IPS-NIHi7 (cell line): ENCODE measurements around the gene CAMSAP2.

Source experiments
- DNase-seq: peaks from one replicate; pipeline ENCODE4 v3.0.0; 2012; ENCODE audit warnings: mixed read lengths; ENCODE audit errors: extremely low spot score

The CAMSAP2 gene

DNA sequence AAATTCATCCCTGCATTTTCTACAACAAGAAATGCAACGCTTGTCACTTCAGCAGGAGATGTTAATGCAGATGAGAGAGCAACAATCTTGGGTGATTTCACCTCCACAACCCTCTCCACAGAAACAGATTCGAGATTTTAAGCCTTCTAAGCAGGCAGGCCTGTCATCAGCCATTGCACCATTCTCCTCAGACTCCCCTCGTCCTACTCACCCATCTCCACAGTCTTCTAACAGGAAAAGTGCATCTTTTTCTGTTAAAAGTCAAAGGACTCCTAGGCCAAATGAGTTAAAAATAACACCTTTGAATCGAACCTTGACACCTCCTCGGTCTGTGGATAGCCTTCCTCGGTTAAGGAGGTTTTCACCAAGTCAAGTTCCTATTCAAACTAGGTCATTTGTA is 110.7 kb downstream of the CAMSAP2 start:
- no peak for DNase-seq

DNA sequence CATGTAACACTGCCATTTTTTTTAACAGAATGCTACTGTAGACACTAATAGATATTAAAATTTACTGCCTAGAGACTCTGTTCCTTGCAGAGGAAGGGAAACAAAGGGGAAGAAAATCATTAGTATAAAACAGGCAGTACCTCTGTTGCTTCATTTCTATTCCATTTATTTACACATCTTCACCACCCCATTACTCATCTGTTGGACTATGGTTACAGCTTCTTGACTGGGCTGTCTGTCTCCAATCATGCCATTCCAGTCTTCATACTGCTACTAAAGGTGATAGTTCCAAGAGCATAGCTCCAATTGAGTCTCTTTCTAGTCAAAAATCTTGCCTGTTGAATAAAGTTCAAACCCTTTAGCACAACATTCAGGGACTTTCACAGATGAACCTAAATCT is 111.9 kb downstream of the CAMSAP2 start:
- no peak for DNase-seq

DNA sequence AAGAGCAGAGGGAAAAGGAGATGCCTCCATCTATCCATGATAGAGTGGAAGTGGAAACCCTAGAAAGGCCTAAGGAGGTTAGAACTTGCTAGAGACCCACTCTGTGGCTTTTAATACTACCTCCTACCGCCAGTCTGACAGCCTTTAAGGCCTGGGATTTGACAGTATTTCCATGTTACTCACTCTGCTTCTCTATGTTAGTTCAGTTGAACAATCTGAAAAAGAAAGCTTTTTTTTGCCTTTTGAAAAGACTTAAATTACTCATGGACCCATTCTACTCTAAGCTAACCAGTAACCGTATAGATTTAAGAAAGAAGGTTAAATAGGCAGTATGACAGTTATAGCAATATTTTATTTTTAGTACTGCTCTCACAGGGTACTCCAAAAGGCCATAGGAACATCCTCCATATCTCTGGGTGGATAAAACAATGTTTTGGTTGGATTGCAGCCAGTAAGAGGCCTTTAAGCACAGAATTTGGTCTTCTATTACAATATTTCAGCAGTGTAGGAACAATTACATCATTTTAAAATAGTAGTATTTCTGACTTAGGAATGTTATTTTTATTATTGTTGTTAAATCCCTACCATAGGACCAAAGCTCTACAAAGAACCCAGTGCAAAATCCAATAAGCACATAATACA is 118.1 kb downstream of the CAMSAP2 start:
- DNase-seq, result no peak

DNA sequence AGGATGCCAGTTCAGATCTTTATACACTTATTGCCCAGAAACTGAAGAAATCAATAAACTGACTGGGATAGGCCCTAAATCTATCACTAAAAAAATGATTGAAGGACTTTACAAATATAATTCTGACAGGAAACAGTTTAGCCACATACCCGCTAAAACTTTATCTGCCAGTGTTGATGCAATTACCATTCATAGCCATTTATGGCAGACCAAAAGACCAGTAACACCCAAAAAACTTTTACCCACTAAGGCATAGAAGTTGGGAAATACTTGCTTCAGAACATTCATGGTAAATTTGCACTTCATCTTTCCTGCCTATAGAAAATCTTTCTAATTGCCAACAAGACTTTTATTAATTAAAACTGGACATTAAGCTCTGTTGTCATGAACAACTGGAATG is 119.1 kb downstream of the CAMSAP2 start:
- no peak for DNase-seq

DNA sequence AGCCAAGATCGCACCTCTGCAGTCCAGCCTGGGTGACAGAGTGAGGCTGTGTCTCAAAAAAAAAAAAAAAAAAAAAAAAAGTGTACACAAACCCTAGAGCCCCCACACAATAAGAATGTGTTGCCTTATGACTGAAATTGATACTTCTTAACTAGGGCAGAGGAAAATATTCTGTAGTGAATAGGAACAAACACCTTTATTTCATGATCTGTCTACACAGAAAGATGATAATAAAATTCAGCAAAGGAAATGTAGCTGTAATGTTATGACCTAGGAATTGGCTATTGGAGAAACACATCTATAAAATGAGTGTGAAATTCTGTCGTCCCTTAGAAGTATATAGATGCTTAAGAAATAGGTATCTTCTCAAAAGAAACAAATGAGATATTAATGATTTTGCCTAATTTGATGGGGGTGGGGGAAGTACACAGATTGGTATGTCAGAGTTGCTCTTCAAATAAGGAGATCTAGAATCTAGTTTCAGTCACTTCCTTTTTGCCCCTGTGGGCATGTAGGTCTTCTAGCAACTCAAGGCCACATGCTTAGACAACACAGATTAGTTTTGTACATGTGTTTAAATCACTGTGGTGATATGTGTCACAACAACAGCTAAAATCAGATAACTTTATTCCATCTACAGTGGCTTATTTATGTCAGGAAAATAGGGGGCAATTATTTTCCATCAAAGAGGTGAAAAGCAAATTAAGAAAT is 123.4 kb downstream of the CAMSAP2 start:
- DNase-seq, result no peak

DNA sequence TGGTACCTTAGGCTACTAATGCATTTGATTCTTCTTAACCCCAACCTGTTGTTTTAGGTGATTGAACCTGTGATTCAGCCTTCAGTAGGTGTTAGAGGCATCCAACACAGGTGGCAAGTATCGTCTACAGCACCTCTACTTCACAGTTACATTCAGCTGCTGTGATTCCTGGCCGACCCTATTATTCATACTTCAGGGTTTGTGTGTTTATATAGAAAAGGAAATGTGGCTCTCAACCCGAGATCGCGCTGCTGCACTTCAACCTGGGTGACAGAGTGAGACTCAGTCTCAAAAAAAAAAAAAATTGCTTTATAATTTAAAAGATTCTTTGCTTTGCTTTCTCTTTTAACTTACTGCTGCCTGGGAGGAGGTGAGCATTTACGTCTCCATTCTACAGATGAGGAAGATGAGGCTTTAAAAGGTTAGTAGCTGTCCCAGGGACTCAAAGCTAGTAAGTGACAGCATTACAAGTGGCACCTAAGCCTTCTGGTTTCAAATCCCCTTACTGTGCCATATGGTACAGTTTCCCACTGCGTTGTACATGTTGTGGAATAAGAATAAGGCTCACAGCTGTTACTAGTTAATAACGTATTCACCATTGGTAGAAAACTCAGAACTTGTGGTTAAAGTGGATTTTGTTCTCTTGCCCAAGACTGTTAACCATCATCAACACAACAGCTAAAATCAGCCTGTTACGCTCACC is 124.2 kb downstream of the CAMSAP2 start:
- no peak for DNase-seq

DNA sequence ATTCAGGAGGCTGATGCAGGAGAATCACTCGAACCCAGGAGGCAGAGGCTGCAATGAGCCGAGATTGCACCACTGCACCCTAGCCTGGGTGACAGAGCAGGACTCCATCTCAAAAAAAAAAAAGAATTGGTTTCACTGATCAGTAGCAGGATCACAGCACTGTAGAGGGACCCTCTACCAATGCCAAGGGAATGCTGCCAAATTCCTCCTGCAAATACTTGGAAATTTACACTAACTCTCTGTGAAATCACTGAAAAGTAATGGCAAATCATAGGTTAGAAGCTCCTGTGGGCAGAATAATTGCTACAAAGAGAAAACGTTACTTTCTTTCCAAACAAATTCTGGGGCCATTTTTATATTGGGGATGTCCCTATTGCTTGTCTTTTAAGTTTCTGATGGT is 127.4 kb downstream of the CAMSAP2 start:
- DNase-seq, result no peak

DNA sequence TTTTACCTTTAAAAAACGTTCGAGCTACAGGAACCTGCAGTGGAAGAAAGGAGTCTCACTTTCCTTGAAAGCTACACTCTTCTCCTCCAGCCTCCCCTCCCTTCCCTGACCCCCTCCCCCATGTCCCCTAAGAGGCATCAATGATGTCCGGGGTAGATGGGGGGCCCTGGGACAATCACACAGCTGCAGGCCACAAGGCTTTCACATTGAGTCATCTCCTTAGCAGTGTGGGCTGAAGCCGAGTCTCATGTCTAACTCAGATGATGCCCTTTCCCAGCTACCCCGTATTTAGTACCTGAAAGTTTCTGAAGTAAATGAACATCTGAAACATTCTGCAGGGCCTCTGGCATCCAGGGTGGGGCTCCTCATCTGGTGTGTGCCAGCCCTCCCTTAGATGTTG is 127.8 kb downstream of the CAMSAP2 start:
- no peak for DNase-seq

DNA sequence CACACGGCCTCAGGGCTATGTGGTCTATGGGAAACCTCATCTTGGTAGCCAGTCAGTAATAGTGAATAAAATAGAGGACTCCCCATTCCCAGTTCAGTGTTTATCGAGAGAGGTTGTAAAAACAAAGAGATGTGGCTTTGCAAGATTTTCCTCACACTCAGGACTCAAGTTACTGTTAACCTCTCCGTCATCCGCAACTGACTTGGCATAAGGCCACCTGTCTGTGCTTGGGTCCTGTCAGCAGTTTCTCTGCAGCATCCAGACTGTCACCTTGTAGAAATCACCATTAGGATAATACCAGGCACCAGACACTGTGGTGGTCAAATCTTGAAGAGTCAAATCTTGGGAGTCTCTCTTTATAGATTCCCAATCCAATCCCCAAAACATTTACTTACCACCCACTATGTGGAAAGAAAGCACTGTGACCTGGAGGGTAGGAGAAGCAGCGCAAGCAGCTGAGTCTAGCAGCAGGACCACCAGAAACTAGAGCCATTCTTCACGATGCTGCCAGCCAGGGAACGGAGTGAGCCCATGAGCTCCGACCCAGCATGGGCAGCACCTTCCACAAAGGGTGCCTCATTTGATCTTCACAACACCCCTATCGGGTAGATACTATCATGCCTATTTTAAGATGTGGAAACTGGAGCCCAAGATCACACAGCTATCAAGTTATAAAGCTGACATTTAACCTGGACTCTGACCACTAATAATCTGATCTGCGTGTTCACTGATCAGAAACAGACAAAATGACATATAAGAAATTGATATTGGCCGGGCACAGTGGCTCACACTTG is 128.5 kb downstream of the CAMSAP2 start:
- no peak for DNase-seq

DNA sequence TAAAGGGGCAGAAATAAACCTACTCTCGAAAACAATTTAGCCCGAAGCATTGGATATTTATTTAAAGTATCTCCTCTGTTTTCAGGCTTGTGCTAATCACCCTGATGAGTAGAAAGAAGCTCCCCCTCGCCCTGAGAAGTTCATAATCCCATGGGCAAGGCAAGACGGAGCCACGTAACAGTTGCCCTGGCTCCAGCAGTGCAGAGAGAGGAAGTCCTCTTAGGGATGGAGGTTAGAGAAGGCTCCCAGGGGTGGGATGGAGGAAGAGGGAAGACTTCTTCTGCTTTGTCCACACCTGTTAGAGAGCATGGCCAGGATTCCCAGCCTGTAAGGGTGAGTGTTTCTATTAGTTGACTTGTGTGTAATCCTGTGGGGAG is 130.7 kb downstream of the CAMSAP2 start:
- no peak for DNase-seq

DNA sequence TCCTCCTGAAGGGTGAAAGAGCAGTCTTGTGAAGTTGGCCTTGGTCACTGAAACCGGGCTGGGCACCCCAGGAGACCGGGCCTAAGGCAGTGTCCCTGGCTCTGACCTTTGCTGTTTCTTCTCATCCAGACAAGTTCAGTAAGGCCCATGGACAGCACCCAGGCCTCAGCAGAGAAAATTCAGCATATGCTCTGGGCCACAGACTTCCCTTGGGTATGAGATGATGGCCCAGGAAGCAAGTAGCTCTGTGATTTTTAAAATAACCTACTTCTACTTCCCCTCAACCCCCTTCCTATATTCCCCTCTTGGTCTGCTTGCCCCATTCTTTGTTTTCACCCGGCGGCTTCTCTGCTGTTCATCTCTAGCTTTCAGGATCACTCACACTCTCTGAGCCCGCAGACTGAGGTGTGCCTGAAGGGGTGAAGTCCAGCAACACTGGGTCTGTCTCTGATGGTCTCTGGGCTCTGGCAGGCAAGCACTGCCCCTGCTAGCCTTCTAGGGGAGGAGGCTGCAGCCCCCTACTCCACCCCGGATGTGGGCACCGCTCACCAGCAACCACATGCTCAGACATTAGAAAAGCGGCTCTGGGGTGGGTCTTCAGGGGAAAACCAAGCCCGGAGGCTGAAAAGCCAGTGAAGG is 131.2 kb downstream of the CAMSAP2 start:
- DNase-seq, result no peak

DNA sequence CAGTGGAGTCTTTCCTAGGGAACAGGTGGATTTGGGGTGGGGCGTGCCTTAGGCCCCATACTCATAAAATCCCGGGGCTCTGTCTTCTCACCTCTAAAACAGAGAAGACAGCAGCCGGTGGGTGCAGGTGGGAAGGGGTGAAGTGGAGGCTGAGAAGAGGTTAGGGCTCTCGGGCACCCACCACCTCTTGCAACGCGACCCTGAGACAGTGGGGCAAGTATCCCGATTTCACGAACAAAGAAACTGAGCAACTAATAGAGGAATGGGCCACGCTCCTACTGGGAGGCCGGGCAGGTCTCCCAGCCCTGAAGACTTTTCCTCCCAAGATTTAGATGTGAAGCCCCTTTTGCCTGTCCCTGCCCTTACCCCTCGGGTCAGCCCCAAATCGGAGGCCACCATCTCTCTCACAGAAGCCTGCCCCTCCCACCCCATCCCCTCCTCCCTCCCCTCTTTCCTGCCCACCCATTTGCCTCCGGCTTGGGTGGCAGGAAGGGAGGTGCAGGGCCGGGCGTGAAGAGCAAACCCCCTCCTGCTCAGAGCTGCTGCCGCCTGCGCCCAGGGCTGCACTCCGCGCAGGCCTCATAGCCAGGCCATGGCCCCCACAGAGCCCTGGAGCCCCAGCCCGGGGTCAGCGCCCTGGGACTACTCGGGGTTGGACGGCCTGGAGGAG is 133.9 kb downstream of the CAMSAP2 start, which contains the start of gene GPR25:
Gene GPR25 (plus strand): TSS at position 536 of the 670 bp plus-strand sequence. CDS start 57 bp downstream, at position 593.
- DNase-seq, result no peak

DNA sequence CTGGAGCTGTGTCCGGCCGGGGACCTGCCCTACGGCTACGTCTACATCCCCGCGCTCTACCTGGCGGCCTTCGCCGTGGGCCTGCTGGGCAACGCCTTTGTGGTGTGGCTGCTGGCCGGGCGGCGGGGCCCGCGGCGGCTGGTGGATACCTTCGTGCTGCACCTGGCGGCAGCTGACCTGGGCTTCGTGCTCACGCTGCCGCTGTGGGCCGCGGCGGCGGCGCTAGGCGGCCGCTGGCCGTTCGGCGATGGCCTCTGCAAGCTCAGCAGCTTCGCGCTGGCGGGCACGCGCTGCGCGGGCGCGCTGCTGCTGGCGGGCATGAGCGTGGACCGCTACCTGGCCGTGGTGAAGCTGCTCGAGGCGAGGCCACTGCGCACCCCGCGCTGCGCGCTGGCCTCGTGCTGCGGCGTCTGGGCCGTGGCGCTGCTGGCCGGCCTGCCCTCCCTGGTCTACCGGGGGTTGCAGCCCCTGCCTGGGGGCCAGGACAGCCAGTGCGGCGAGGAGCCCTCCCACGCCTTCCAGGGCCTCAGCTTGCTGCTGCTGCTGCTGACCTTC is 134.5 kb downstream of the CAMSAP2 start:
- no peak for DNase-seq

DNA sequence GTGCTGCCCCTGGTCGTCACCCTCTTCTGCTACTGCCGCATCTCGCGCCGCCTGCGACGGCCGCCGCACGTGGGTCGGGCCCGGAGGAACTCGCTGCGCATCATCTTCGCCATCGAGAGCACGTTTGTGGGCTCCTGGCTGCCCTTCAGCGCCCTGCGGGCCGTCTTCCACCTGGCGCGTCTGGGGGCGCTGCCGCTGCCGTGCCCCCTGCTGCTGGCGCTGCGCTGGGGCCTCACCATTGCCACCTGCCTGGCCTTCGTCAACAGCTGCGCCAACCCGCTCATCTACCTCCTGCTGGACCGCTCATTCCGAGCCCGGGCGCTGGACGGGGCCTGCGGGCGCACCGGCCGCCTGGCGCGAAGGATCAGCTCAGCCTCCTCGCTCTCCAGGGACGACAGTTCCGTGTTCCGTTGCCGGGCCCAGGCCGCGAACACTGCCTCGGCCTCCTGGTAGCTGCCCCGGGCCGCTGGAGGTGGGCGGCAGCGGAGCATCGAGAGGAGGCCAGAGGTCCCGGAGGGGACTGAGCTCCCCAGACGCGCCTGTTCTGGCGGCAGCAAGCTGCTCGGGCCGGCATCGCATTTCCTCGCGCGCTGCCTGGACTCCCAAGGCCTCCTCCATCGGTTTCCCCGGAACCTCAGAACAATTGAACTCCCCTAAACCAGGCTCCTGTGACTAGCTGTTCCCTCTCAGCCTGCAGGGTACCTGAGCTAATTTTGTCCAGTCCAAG is 135.1 kb downstream of the CAMSAP2 start:
- no peak for DNase-seq

DNA sequence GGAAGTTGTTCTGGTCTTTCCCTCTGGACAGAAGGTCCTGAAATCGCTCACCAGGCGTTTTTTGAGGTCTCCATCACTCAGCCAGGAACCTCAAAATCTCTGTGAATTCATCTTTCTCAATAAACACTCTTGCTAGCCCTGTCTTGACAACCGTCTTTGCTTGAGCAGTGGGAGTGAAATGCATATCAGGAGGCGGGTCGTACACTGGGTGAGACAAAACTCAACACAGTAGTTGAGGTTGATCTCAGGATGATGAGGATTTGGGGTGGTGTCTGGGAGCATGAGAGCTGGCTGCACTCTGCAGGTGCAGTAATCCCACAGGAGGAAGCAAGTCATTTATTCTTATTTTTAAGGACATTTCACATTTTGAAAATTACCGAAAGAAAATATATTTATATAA is 136.0 kb downstream of the CAMSAP2 start:
- no peak for DNase-seq

DNA sequence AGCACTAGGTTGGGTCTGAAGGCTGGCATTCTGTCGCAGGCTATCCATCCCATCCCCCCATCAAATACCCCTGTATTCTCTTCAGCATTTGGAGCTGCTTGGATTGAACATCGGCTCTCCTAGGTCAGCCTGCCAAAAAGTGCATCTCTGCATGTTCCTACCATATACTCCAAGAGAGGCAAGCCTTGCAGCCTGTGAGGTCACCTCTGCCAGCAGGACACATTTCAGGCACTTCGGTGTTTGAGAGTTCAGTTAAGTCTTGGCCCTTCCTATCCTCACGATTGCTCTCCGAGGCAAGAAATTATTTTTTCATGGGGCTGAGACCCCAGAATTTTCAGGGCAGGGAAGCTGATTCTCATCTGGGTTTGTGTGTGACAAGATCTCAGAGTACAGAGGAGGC is 136.7 kb downstream of the CAMSAP2 start:
- no peak for DNase-seq

DNA sequence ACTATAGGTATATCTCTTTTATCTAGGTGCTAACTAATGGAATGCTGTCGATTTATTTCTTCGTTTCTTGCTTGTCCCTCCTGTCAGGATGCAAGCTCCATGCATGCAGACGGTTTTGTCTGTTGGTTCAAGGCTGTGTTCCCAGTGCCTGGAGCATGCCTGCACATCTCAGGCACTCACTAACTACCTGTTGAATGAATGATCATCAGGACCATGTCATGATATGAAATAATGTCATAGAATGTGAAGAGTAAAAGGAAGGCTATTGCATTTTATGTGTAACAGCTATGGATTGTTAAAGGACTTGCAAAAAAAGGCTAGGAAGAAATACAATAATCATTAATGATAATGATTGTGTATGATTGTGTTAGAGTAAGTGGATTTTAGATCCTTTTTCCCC is 138.3 kb downstream of the CAMSAP2 start:
- no peak for DNase-seq

DNA sequence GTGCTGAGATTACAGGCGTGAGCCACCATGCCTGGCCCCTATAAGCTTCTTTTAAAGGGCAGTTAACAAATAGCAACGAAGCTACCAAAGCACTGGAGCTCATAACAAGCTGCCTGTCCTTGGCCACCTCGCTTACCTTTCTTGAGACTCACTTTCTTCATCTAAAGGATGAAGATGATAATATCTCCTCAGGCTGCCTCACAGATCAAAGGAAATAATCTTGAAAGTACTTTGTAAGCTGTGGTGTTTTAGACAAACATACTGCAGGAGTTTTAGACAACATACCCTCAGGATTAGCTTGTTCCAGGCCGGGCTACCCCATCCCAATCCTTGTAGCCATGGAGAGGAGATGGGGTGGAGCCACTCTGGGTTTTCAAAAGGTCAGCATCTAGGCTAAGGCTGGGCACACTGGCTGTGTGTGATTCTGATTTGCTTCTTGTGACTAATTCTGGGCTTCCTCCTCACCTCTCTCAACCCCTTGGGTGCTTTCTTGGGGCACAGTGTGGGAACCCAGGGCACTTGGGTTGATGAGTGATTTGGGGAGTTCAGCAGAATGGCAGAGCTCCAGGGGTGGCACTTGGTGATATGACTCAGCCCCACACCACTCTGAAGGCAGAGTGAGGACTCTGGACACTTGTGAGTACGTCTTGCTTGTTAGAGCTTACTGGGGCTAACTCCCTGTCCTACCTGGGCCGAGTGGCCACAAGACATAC is 139.3 kb downstream of the CAMSAP2 start:
- DNase-seq, result no peak

DNA sequence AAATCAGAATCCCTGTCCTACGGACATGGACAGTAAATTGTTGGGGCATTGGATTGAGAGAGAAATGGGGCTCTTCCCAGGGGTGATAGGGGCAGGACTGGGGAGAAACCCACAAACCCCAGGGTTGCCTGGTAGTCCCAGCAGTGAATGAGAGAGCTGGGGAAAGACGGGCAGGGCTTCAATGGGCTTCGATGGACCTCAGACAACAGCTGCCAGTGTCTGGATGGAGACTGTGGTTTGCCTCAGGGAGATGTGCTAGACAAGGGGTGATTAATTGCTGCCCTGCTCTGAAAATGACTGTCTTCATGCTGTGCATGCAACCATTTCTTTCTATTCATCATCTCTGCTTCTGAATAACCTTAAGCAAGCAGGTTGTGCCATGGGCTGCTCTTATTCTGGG is 141.5 kb downstream of the CAMSAP2 start:
- no peak for DNase-seq

DNA sequence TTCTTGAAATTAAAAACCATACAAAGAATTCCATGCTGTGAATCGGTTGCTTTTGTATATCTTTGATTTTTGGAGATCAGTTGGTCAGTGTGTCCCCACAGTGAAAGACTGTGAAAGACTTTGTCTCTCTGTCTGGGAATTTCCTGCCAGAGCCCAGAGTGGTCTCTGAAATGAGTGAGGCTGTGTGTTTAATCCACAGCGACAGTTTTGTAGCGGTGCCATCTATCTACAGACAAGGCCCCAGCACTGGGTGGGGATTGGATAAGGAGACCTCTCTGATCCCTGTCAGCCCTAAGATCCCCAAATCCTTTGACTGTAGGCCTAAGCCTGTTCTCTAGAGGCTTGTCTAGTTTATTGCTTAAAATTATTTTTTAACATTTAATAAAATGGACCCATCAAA is 144.4 kb downstream of the CAMSAP2 start:
- DNase-seq, result no peak
